Endothelial cell of umbilical vein (primary cell): ENCODE data around the gene CMIP. TPM values are rescaled to one million over a fixed set of nuclear protein-coding genes. Genes with fewer than 3 reads are reported as not detected.

Source experiments
- BruUV-seq: library from RNA; stranded (reverse); fragments of 400-500 nt; replicated peaks from 2 replicates; lab custom pipeline; 2021; lab: Mats Ljungman, UMichigan
- CTCF ChIA-PET: fragments of 300-600, 350-600 bp; sonication (Branson Sonifier 250); formaldehyde crosslinking; loops from one replicate; lab custom pipeline; 2021; ENCODE audit warnings: antibody characterized with exemption, inconsistent platforms; lab: Charles Lee
- POLR2A ChIA-PET: fragments of 300-600, 350-600 bp; sonication (Branson Sonifier 250); formaldehyde crosslinking; loops from one replicate; lab custom pipeline; 2021; ENCODE audit warnings: antibody characterized with exemption, inconsistent platforms; lab: Charles Lee
- DNase-seq: peaks from one replicate; pipeline ENCODE4 v3.0.0-alpha.2; 2011; ENCODE audit warnings: low read depth, low spot score
- FAIRE-seq: peaks from 2 replicates; lab custom pipeline; 2011; peaks lifted over from hg19 to GRCh38; lab: Jason Lieb, UNC
- H2AFZ ChIP-seq: 2 replicates; pipeline ENCODE4 v1.6.0; 2012; ENCODE audit warnings: low read depth, low read length, control low read depth, inconsistent platforms
- H3K27ac ChIP-seq: 2 replicates; pipeline ENCODE4 v1.5.1; 2011; ENCODE audit warnings: low read depth, mild to moderate bottlenecking, control low read depth, low read length, moderate library complexity; ENCODE audit not compliant: insufficient read depth
- H3K27me3 ChIP-seq, 2 experiments: 2 replicates each; pipeline versions ENCODE4 v1.6.0 to v1.6.1; 2011; ENCODE audit warnings: low read length in 2 of 2, mixed read lengths in 1 of 2; ENCODE audit not compliant: control insufficient read depth in 2 of 2, insufficient read depth in 2 of 2
- H3K36me3 ChIP-seq, 2 experiments: 2 replicates in 1 of 2; 3 replicates in 1 of 2; pipeline ENCODE4 v1.5.1; 2011; ENCODE audit warnings: low read length in 2 of 2, mild to moderate bottlenecking in 1 of 2, moderate library complexity in 1 of 2; ENCODE audit not compliant: control insufficient read depth in 2 of 2, insufficient read depth in 2 of 2; ENCODE audit errors: extremely low read depth in 1 of 2
- H3K4me1 ChIP-seq: 3 replicates; pipeline ENCODE4 v1.5.1; 2011; ENCODE audit warnings: mild to moderate bottlenecking, low read length; ENCODE audit not compliant: control insufficient read depth, insufficient read depth; ENCODE audit errors: extremely low read depth
- H3K4me2 ChIP-seq: 2 replicates; pipeline ENCODE4 v1.6.1; 2011; ENCODE audit warnings: low read length, control low read depth, mixed read lengths; ENCODE audit not compliant: insufficient read depth
- H3K4me3 ChIP-seq, 3 experiments: fragments of 200-600 bp in 1 of 3; sonication (generic), shearing (Covaris generic) in 1 of 3; replicated peaks in 1 of 3; 2 replicates each; pipeline ENCODE4 v1.5.1; 2011 to 2016; ENCODE audit warnings: control low read depth in 3 of 3, low read length in 3 of 3, mild to moderate bottlenecking in 2 of 3, inconsistent platforms in 1 of 3, low read depth in 1 of 3, moderate library complexity in 1 of 3; ENCODE audit not compliant: insufficient read depth in 1 of 3
- H3K79me2 ChIP-seq: 2 replicates; pipeline ENCODE4 v1.6.0; 2012; ENCODE audit warnings: low read length, inconsistent platforms; ENCODE audit not compliant: control insufficient read depth, insufficient read depth
- H3K9ac ChIP-seq: replicated peaks from 2 replicates; pipeline ENCODE3; 2011; ENCODE audit warnings: low read length, control low read depth; ENCODE audit not compliant: insufficient read depth; ENCODE audit errors: extremely low read depth
- H3K9me1 ChIP-seq: replicated peaks from 3 replicates; pipeline ENCODE4 v1.6.0; 2011; ENCODE audit warnings: mild to moderate bottlenecking, low read length; ENCODE audit not compliant: control insufficient read depth, insufficient read depth; ENCODE audit errors: extremely low read depth
- H3K9me3 ChIP-seq: replicated peaks from 2 replicates; pipeline ENCODE4 v1.5.1; 2012; ENCODE audit warnings: low read length, inconsistent platforms; ENCODE audit not compliant: control insufficient read depth, insufficient read depth
- H4K20me1 ChIP-seq: replicated peaks from 2 replicates; pipeline ENCODE3; 2011; ENCODE audit warnings: mild to moderate bottlenecking, low read length; ENCODE audit not compliant: control insufficient read depth, insufficient read depth; ENCODE audit errors: extremely low read depth
- EZH2 ChIP-seq: IDR thresholded peaks from 2 replicates; pipeline ENCODE4 v1.6.1; 2012; ENCODE audit warnings: borderline replicate concordance, low read depth, mild to moderate bottlenecking, moderate library complexity, low read length, inconsistent platforms; ENCODE audit not compliant: severe bottlenecking
- FOS ChIP-seq: IDR thresholded peaks from 2 replicates; pipeline ENCODE4 v1.6.1; 2011; ENCODE audit warnings: mild to moderate bottlenecking, low read length, moderate library complexity, borderline replicate concordance; ENCODE audit not compliant: insufficient read depth
- GATA2 ChIP-seq: IDR thresholded peaks from 2 replicates; pipeline ENCODE4 v1.7.0; 2011; ENCODE audit warnings: low read depth, mild to moderate bottlenecking, moderate library complexity, mixed read lengths, low read length; ENCODE audit not compliant: insufficient read length, insufficient read depth
- JUN ChIP-seq: IDR thresholded peaks from 2 replicates; pipeline ENCODE4 v1.6.1; 2011; ENCODE audit warnings: borderline replicate concordance, low read depth; ENCODE audit not compliant: insufficient read length, insufficient read depth
- MYC ChIP-seq: IDR thresholded peaks from one replicate; pipeline ENCODE4 v1.6.1; 2011; ENCODE audit warnings: mild to moderate bottlenecking, low read depth, low read length
- POLR2A ChIP-seq: IDR thresholded peaks from 2 replicates; pipeline ENCODE4 v1.6.1; 2012; ENCODE audit warnings: low read depth, mild to moderate bottlenecking, control low read depth, low read length
- POLR2AphosphoS5 ChIP-seq: IDR thresholded peaks from 2 replicates; pipeline ENCODE4 v1.6.1; 2012; ENCODE audit warnings: low read depth, mild to moderate bottlenecking, control low read depth, low read length, moderate library complexity; ENCODE audit not compliant: insufficient read depth
- dilution Hi-C: fragments of 300-500 bp; cut with MboI; formaldehyde crosslinking; loops from one replicate; pipeline ENCODE4 v1.15.0; 2019; ENCODE audit warnings: low sequenced_read_pairs; ENCODE audit not compliant: extremely low pct_ligation_motif_present
- intact Hi-C: fragments of 100-400 bp; cut with micrococcal nuclease; formaldehyde crosslinking; loops from one replicate; pipeline ENCODE4 v1.10.0; 2022
- polyA plus RNA-seq, 4 experiments: library from polyadenylated mRNA; depleted of rRNA in 3 of 4; stranded (reverse) in 3 of 4; unstranded in 1 of 4; fragments of >200 nt; gene quantifications; 2 replicates each; pipeline versions ENCODE4 v1.2.1 to v1.2.3, GENCODE V29; 2011 to 2012; ENCODE audit warnings: missing spikeins in 1 of 4
- total RNA-seq: library from RNA; stranded (reverse); gene quantifications from 2 replicates; pipeline ENCODE4 v1.2.3, GENCODE V29; 2021
- TF ChIP-seq, protein P1 (sequence below): IDR thresholded peaks from 2 replicates; pipeline ENCODE4 v1.6.1; 2011; ENCODE audit not compliant: insufficient read depth, insufficient read length
- TF ChIP-seq, protein P2 (sequence below), 2 donors: IDR thresholded peaks; 1 replicate in 1 of 2; 2 replicates in 1 of 2; pipeline ENCODE4 v1.5.1; 2011; ENCODE audit warnings: low read length in 2 of 2, mild to moderate bottlenecking in 2 of 2, moderate library complexity in 2 of 2, control low read depth in 1 of 2, inconsistent platforms in 1 of 2, low read depth in 1 of 2; ENCODE audit not compliant: insufficient read depth in 1 of 2; ENCODE audit errors: extremely low read depth in 1 of 2

The CMIP gene
- total and polyA plus RNA-seq, 2 donors (not counting 3 experiments of a cell fraction or from before 2014, with no cell fraction given) = 29.0 to 101 TPM

- H2AFZ ChIP-seq = no peak overlapping the region
- no peak for TF ChIP-seq JUN
- no peak for TF ChIP-seq POLR2AphosphoS5
- H4K20me1 ChIP-seq = no peaks in the 10 kb centered on the region
- ChIA-PET POLR2A (no interaction called here), CTCF (interaction anchor here (0.5 kb wide), 1 partner anchor 184 kb away, joined by 4 read pairs; no protein-coding TSS in a partner anchor)
- peak; percentile 48 for FAIRE-seq
- H3K79me2 ChIP-seq = peaks cover 68% of the 10 kb centered on the region
- H3K27ac ChIP-seq = no peak overlapping the region
- peaks cover 11% of the 10 kb centered on the region for H3K4me1 ChIP-seq
- no peaks in the 10 kb centered on the region for H3K27me3 ChIP-seq
- H3K4me2 ChIP-seq = no peak overlapping the region
- H3K9me1 ChIP-seq = no peaks in the 10 kb centered on the region
- no peak for DNase-seq
- no peak overlapping the region for H3K9ac ChIP-seq
- no TSS peak for BruUV-seq
- H3K36me3 ChIP-seq = peaks cover 0 to 3% of the 10 kb centered on the region in 2 experiments
- intact Hi-C loops (no loop called here), dilution Hi-C loops (no loop called here)
- H3K9me3 ChIP-seq = no peaks in the 10 kb centered on the region
- H3K4me3 ChIP-seq = no peak overlapping the region
Measured at GRCh38 chr16:81531419-81531821, 86.8 kb downstream of the CMIP start.

DNA sequence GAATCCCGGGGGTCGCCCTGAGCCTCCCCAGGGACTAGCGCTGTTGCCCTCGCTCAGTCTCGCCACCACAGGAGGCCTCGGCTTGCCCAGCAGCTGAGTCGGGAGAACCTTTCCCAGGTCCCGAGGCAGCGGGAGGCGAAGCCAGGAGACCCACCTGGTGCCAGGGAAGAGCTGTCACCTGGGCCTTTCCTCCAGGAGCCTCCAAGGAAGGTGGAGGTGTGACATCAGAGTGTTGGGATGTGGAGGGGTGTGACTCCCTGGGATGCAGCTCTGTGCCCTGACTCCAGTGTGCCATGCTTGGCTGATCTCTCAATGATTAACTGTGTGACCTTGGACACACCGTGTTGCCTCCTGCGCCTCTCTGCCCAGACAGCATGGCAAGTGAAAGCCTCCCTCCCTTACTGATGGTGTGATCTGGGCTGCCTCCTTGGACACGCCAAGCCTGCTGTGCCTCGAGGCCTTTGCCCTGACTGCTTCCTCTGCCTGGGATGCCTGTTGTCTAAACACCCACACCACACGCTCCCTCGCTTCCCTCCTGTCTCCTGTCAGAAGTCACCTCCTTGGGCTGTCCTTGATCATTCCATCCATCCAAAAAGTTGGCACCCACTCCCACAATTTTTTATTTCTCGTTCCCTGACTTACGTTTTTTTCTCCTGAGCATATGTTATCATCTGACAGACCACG is 88.0 kb downstream of the CMIP start:
- Histone ChIP-seq H4K20me1 (no peaks in the 10 kb centered on the region), H3K27me3 (no peaks in the 10 kb centered on the region), H3K9me1 (no peaks in the 10 kb centered on the region), H3K4me1 (no peaks in the 10 kb centered on the region), H3K79me2 (peaks cover 61% of the 10 kb centered on the region), H3K4me2 (no peak overlapping the region), H3K9me3 (no peaks in the 10 kb centered on the region), H3K4me3 (no peak overlapping the region), H3K36me3 (peaks cover 0 to 5% of the 10 kb centered on the region in 2 experiments), H3K27ac (no peak overlapping the region), H3K9ac (no peak overlapping the region), H2AFZ (no peak overlapping the region)
- POLR2A ChIA-PET = no interaction called here
- FAIRE-seq (no peak), DNase-seq (no peak)
- TF ChIP-seq POLR2A (no peak), EZH2 (no peak), MYC (no peak), JUN (no peak), GATA2 (no peak), POLR2AphosphoS5 (no peak), FOS (no peak)
- TF ChIP-seq, protein P1, sequence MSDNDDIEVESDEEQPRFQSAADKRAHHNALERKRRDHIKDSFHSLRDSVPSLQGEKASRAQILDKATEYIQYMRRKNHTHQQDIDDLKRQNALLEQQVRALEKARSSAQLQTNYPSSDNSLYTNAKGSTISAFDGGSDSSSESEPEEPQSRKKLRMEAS = no peak
- TF ChIP-seq, protein P2, sequence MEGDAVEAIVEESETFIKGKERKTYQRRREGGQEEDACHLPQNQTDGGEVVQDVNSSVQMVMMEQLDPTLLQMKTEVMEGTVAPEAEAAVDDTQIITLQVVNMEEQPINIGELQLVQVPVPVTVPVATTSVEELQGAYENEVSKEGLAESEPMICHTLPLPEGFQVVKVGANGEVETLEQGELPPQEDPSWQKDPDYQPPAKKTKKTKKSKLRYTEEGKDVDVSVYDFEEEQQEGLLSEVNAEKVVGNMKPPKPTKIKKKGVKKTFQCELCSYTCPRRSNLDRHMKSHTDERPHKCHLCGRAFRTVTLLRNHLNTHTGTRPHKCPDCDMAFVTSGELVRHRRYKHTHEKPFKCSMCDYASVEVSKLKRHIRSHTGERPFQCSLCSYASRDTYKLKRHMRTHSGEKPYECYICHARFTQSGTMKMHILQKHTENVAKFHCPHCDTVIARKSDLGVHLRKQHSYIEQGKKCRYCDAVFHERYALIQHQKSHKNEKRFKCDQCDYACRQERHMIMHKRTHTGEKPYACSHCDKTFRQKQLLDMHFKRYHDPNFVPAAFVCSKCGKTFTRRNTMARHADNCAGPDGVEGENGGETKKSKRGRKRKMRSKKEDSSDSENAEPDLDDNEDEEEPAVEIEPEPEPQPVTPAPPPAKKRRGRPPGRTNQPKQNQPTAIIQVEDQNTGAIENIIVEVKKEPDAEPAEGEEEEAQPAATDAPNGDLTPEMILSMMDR (IDR thresholded peaks at IDR 0.05; ENCODE audit: extremely low read depth in 1 of 2, insufficient read depth in 1 of 2, low read depth in 1 of 2, low read length in 2 of 2) = no peak
- CTCF ChIA-PET = no interaction called here
- intact Hi-C loops (no loop called here), dilution Hi-C loops (no loop called here)
- no TSS peak for BruUV-seq
